Activated CD4-positive, alpha-beta T cell treated with anti-CD3 and anti-CD28 coated beads, Interleukin-2, amount 50 U/mL, for 4 hours (primary cell): ENCODE data around the gene ENPP4.
"Not testable (repeated sequence)": the region's sequence is repeated elsewhere in the genome, so short reads cannot be mapped to it uniquely, and the experiment has no call there.

Experiments
- DNase-seq, 2 experiments: peaks; one replicate each; pipeline ENCODE4 v3.0.0-alpha.2; 2020

ENPP4 gene

GRCh38 chr6:46129629-46130511 lies at the start of gene ENPP4:
TSS of gene ENPP4 (plus strand) at chr6:46129989. CDS start at chr6:46139584, 9,595 bp downstream.
- peak; percentile 85 to 86 for DNase-seq

GRCh38 chr6:46080111-46080510 lies 49.7 kb upstream of the ENPP4 start:
- DNase-seq = no peak

- DNase-seq = not testable (repeated sequence)
These were observed 44.1 kb upstream of the ENPP4 start for GRCh38 chr6:46085688-46086087.

- DNase-seq = peak; percentile 43 to 47
These were observed 39.4 kb upstream of the ENPP4 start for GRCh38 chr6:46090115-46091079.

- no peak for DNase-seq
These were observed 38.7 kb upstream of the ENPP4 start for GRCh38 chr6:46091080-46091478.

GRCh38 chr6:46095251-46095650 lies 34.5 kb upstream of the ENPP4 start:
- DNase-seq = no peak

GRCh38 chr6:46097366-46097765 lies 32.4 kb upstream of the ENPP4 start:
- DNase-seq = no peak

- DNase-seq = no peak
These were observed 31.1 kb upstream of the ENPP4 start for GRCh38 chr6:46098678-46099077.

- DNase-seq = no peak
These were observed 29.8 kb upstream of the ENPP4 start for GRCh38 chr6:46099952-46100351.

GRCh38 chr6:46102123-46102522 lies 27.7 kb upstream of the ENPP4 start:
- DNase-seq = no peak

- DNase-seq = no peak
These were observed 26.2 kb upstream of the ENPP4 start for GRCh38 chr6:46103441-46104115.

GRCh38 chr6:46104209-46104608 lies 25.6 kb upstream of the ENPP4 start:
- DNase-seq = no peak

GRCh38 chr6:46105568-46105967 lies 24.2 kb upstream of the ENPP4 start:
- DNase-seq = no peak

- no peak for DNase-seq
These were observed 16.4 kb upstream of the ENPP4 start for GRCh38 chr6:46113370-46113769.

- DNase-seq = no peak
These were observed 14.2 kb upstream of the ENPP4 start for GRCh38 chr6:46115634-46116033.

- no peak for DNase-seq
These were observed 13.5 kb upstream of the ENPP4 start for GRCh38 chr6:46116289-46116688.

- no peak for DNase-seq
These were observed 11.6 kb upstream of the ENPP4 start for GRCh38 chr6:46118157-46118556.

- DNase-seq = no peak
These were observed 11.0 kb upstream of the ENPP4 start for GRCh38 chr6:46118836-46119235.

- DNase-seq = not testable (repeated sequence)
These were observed 10.1 kb upstream of the ENPP4 start for GRCh38 chr6:46119679-46120078.

- DNase-seq = no peak
These were observed 1.3 kb upstream of the ENPP4 start for GRCh38 chr6:46128476-46128875.

- DNase-seq = peak; percentile 2 to 4
These were observed 529 bp upstream of the ENPP4 start for GRCh38 chr6:46129291-46129628.

- no peak for DNase-seq
These were observed 877 bp downstream of the ENPP4 start for GRCh38 chr6:46130666-46131065.

GRCh38 chr6:46131291-46131690 lies 1.5 kb downstream of the ENPP4 start:
- not testable (repeated sequence) for DNase-seq
